OCI-LY7 (cell line): ENCODE results near the gene NOTCH2. TPM values are rescaled to one million over a fixed set of nuclear protein-coding genes. Genes with fewer than 3 reads are reported as not detected.

Experiments used
- total RNA-seq, 2 experiments: library from RNA; depleted of rRNA in 1 of 2; stranded (reverse); fragments of >200 nt in 1 of 2; shearing (Covaris generic) in 1 of 2; gene quantifications; 2 replicates each; pipeline ENCODE4 v1.2.3, GENCODE V29; 2014 to 2022

The NOTCH2 gene
- total RNA-seq, 2 experiments from 2014 or later: 31.0 to 50.6 TPM

Other genes with a start within 250 kb of the NOTCH2 start
- gene ADAM30, start 173.1 kb downstream of the NOTCH2 start, total RNA-seq (2014; rRNA removed; shearing (Covaris generic)): not detected in 2 replicates
- not detected in 2 replicates for gene ADAM30, start 173.1 kb downstream of the NOTCH2 start, total RNA-seq (2022)
- 11.9 and 12.7 TPM in 2 replicates for gene SEC22B, start 106.9 kb upstream of the NOTCH2 start, total RNA-seq (2014; rRNA removed; shearing (Covaris generic))
- 23.5 and 24.9 TPM in 2 replicates for gene SEC22B, start 106.9 kb upstream of the NOTCH2 start, total RNA-seq (2022)